ENCODE data around the gene DOCK6.

- TF ChIP-seq POLR2AphosphoS5 (IDR thresholded peaks at IDR 0.05; ENCODE audit: insufficient read depth in 1 of 2, low read depth in 1 of 2) = no peak
- peak in 1 of 3 experiments; percentile 35 for TF ChIP-seq CTCF (IDR thresholded peaks at IDR 0.05)
- TF ChIP-seq POLR2A (IDR thresholded peaks at IDR 0.05) = no peak
Measured at GRCh38 chr19:11204076-11204602, 58.2 kb downstream of the DOCK6 start.
